Measurements from ENCODE around the gene KCNH2.

Gene KCNH2

DNA sequence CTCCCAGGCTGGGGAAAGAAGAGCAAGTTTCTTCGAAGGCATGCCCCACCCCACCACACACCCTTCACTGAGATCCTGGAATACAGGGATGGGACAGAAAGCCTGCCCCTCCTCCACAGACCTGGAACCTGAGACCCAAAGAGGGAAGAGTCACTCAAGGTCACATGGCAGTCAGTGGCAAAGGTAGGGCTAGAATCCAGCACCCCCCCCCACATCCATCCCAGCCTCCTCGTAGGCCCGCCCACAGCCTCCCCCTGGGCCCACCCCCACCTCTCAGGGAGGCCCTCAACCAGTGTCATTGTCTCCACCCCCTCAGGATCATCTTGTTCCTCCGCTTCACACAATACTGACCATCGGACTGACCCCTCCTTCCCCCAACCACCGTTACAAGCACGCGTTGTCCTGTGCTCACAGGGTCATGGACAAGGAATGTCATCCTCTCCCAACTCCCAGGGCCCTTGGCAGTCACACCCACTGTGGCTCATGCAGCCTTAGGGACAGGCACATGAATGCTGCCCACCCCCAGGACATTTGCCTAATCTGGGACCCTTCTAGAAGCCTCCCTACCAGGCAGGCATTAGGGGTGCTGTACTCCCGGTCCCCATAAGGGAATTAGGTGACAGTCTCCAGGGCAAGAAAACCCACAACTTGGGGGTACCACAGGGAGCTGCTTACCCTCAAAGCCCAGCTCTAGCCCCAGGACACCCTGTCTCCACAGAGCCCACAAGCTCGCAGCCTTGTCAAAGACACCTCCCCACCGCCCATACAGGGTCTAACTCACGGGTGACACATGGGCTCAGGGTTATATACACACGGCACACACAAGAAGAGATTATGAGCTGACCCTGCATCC lies 1.4 kb downstream of the KCNH2 start:
- DNase-seq: no peak

DNA sequence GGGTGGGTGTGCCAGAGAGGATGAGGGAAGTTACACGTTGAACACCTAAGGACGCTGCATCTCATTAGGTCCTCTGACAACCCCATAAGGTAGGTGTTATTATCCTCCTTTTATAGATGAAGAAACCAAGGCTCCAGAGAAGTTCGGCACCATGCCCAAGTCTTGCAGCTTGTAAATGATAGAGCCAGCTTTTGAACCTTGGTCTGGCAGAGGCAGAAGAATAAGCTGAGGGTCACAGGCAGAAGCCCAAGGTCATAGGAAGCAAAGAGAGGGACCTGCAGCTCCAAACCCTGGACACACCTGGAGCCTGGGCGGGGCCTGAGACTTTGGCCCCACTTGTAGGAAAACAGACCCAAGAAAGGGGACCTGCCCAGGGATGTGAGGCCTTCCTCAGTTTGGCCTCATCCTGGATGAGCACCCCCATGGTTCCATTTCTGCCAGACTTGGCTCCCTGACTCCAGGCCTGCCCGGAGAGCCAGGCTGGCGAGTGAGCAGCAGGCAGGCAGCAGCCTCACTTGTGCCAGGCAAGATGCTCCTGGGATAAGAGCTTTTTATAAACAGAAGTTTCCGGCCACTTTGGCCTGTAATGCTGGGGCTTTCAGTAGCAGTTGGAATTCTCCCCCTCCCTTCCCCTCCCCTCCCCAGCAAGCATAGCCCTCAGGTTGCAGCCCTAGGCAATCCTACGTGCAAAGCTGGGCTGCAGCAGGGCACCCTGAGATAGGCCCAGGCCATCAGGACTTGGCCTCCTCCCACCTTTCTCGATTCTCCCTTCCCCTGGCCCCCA lies 2.4 kb downstream of the KCNH2 start:
- no peak for DNase-seq

DNA sequence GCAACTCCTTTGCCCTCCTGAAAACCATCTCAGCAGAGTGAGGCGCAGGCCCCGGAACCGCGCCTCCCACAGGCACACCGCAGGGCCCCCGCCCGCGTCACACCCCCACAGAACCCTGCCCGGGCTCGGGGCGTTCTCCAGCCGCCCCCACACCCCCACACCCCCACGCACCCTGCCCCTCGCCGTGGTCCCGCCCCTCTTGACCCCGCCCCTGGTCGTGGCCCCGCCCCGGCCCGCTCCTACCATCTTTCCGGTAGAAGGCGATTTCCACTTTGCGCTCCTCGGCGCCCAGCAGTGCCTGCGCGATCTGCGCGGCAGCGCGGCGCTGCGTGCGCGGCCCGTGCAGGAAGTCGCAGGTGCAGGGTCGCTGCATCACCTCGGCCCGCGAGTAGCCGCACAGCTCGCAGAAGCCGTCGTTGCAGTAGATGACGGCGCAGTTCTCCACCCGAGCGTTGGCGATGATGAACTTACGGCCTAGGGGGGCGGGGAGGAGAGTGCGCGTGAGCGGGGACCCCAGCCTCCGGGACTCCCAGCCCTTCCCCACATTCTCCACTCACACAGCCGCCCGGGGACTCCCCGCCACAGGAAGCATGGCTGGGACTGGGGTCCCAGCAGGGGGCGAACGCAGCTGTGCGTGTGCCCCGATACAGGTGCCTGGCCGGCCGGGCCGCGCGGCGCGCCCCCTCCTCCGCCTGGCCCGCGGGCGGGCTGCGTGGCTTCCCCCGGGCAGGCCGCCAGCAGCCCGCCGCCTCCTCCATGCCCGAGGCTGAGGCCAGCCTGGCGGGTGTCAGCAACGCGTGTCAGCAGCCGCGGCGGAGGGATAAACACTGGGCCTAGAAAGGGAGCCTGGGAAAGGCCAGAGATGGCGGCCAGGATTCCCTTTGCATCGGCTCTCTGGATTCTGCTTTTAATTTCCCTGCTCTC lies 3.4 kb downstream of the KCNH2 start:
- DNase-seq: peak in 27 of 56 donors; percentile 24 to 66 (median 40)

DNA sequence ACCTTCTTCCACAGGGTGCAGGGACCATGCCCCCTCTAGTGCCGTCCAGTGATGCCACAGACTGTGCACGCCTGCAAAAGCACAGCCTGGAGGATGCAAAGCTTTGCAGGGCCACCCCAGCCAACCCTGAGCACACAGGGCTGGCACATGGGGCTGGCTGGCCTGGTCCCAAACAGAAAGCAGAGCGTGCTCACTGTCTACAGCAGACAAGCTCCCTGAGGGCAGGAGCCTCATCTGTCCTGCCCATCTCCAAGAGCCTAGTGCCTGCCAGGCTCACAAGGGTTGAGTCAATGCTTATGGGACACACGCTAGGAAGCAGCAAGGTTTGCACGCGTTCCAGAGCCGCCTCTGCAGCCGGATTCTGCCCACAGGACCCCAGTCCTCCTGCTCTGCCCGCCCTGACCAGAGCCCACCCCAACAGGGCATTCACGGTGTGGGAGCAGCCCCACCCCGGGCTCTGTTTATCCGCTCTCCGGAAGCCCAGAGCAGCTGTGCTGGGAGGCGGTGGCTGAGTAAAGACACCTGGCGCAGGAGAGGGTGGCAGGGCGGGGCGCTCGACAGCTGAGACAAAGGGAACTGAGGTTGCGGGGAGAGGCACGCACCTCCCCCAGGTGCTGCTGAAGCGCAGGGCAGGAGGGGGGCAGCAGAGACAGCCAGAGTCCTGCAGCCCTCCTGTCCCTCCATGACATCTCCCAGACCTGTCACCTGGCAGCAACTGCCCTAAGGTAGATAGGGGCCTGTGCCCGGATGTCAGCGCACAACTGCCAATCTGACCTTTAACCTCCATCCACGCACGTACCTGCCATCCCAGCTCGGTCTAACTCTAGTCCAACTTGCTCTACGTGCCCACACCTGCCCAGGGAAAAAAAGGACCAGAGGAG lies 4.3 kb downstream of the KCNH2 start:
- no peak for DNase-seq

DNA sequence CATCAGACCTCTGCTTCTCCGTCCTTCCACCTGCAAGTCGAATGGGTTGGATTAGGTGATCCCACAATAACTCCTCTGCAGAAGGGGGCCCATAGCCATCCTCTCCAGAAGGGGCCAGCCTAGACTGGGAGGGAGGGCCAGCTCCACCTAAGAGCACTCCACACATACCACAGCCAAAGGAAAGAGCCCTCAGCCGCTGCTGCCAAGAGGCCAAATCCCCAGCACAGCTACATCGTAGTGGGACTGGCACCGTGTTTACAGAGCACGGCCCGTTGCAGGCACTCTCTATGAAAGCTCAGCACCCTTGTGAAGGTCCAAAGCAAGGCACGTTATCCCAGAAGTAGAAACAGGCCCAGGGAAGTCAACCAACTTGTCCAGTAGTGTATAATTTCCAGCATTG lies 5.4 kb downstream of the KCNH2 start:
- no peak for DNase-seq

DNA sequence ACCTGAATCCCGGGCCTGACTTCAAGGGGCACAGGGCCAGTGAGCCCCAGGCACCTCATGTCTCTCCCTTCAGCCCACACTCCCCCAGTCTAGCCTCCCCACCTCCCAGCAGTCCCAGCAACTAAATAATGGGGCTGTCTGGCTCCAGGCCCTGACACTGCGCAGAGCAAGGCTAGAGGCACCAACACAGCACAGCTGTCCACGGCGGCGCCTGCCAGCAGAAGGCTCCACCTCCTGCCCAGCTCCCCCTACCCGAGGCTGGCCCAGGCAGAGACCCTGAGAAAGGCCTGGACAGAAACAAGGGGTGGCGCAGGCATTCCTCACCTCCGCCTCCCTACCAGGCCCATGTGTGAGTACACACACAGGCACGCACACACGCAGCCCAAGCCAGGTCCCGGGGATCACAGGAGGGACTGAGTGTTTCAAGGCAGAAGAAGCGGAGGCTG lies 6.1 kb downstream of the KCNH2 start:
- peak in 49 of 56 donors; percentile 22 to 87 (median 60) for DNase-seq

DNA sequence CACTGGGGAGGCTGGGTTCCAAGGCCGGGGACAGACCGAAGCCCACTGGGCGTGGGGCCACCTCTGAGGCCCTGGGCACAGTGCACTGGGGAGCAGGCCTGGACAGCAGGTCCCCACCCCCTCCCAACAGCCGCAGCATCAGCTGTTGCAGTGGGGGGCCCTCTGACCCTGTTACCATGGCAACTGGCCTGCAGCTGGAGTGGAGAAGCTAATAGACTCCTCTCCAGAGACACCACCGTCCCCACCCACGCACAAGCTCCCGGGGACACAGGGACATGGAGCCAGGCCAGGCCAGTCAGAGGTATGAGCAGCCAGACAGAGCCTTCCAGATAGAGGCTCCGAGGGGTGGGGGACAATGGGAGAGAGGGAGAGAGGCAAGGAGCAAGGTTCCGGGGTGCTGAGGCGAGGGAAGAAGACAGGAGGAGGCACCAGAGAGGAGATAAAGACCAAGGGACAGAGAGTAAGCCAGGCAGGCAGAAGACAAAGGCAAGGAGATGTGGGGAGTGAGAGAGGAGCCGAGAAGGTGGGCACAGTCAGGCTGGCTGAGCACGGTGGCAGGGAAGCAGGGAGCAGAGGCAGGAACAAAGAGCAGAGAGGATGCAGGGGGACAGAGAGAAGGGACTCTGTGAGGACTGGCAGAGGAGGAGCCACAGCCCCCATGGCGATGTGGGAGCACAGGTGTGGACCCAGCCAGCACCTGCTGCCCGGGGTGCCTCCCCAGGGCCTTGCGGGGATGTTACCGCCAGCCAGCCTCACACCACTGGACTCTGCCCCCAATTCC lies 6.7 kb downstream of the KCNH2 start:
- peak in 12 of 56 donors; percentile 8 to 70 (median 24) for DNase-seq

DNA sequence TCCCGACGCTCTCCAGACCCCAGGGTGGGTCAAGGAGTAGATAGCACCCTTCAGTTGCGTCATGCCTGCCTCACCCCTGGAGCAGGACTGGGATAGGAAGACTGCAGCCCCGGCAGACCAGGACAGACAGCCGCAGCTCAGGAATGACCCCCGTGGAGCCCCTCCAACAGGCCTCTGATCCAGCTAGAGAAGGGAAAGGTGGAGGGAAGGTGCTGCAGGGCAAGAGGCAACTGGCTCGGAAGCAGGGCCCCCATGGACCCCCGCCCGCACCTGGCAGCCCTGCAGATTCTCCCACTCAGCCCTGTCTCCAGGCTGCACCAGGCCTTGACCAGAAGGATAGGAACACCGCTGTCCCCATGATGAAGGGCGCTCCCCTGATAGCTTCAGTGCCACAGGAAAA lies 7.7 kb downstream of the KCNH2 start:
- DNase-seq: no peak

DNA sequence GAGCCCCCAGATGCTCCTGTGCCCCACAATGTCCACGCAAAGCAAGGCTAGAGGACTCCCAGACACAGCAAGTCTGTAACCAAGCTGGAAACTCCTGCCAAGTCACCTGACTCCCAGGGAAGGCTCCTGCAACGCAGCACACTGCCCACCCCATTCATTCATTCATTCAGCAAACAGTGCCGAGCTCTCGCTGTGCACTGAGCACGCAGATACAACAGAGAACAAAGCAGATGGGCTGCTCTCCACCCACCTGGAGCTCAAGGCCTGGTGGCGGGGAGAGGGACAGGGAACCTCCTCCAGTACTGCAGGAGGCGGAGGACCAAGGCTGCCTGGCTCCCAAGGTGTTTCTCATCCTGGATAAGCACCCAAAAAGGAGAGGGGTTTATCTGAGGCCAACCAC lies 8.6 kb downstream of the KCNH2 start:
- peak in 1 of 56 donors; percentile 15 for DNase-seq

DNA sequence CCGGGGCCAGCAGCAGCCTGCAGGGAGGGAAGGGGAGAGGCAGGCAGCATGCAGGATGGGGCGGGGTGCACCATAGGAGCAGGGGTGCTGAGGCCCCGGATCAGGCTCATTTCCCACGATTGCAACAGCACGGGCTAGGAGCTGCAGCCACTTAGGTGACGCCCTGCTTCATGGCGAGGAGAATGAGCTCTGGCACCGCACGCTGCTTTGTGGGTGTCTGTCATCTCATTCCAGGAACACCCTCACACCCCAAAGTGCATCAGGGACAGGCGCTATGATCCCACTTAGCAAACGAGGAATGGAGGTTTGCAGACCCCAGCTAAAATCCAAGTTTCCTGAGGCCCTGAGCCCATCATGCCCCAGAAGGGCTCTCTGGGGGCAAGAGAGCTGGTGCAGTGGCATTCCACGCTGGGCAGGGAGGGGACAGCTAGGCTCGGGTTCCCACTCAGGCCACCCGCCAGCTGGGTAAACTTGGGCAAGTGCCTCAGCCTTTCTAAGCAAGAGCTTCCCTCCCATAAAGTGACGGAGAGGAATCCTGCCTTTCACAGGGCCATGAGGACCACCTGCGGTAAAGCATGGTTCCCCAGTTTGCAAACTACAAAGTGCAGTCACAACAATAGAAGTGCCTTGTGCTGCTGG lies 9.3 kb downstream of the KCNH2 start:
- no peak for DNase-seq

DNA sequence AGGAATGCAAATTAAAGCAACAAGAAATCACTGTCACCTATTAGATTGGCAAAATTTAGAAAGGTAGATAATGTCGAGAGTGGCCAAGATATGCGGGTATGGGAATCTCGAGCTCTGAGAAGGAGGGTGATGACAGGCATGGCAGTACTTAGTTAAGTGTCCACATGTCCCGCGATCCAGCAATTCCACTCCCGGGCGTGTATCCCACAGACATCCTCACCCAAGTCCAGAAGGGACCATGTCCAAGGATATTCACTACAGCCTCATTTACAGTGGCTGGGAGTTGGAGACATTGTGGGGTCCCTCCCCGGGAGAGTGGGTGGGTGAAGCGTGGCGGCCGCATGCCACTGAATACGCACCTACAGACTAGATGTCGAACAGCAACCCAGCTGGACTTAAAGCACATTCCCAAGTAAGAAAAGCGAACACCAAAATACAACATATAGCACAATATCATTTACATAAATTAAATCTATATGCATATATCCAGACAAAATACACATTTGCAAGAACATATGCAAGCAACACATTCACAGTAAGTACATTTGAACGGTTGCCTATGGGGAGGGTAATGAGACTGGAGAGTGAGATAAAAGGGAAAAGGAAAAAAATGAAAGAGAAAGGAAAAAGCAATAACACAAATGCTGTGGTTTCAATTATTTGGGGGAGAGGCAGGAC lies 9.9 kb downstream of the KCNH2 start:
- no peak for DNase-seq

DNA sequence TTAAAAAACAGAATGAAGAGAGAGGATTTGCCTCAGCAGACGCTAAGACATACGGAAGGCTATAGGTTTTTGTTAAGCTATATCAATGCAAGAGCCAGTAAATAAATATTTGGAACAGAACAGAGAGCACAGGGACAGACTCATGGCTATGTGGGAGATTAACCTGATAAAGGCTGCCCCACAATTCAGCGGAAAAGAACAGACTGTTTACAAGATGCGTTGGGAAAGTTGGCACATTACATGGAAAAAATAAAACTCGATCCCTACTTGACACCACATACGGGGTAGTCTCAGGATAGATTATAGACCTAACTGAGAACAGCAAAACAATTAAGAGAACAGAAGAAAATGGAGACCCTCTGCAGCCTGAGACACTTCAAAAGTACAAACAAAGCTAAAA lies 10.8 kb downstream of the KCNH2 start:
- no peak for DNase-seq

DNA sequence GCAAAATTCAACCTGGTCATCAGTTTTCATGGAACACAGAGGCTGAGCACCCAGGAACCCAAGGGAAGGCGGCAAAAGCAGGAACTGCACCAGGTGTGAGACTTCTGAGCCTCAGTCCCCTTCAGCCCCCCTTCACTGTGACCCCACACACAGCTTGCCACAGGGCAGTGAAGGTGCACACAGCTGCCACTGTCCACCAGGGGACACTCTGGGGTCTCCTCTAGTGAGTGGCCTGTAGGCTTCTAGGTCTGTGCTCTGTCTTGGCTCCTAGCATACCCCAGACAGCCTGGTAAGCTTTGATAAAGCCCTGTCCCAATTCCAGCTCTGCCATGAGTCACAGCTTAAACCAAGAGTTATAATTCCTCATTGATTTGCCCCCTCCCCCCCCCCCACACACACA lies 12.1 kb downstream of the KCNH2 start:
- DNase-seq: no peak

DNA sequence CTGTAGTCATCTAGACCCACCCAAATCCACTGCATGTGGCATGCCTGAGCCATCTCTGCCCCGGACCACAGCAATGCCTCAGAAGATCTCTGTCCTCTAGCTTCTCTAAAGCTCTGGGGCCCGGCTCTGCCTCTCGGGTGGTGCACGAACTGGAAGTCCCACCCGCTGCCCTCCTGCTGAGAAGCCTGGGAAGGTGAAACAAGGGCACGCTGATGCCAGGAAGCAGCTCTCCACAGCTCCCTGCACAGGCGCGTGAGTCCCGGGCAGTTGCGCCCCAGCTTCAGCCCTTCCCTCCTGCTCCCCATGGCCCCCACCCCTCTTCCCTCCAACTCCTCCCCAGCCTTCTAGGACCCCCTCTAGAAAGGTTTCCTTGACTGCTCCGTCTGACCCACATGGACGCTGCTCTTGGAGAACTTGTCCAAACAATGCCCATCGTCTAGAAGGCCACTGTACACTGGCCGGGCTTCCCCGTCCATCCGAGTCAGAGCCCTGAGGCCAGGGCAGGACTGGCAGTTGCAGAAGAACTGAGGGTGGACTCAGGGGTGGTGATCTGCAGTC lies 12.8 kb downstream of the KCNH2 start:
- DNase-seq: no peak

DNA sequence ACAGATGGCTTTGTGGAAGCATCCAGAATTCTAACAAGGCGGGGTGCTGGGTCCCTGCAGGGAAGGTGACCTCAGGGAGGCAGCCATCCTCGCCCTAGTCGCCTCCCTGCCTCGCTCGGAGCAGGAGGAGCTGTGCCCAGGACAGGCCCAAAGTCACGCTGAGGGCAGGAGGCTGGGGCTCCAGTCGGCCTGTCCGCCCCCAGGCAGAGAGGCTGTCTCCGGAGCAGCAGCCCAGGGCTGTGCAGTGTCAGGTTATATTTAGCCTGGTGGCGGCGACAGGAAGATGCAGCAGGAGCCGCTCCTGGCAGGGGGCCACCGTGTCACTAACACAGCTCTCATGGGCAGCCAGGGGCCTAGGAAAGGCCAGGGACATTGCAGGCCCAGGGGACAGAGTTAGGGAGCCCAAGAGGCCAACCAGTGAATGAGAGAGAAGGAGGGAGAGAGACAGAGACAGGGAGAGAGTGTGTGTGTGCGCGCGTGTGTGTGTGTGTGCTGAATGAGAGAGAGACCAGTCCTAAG lies 13.5 kb downstream of the KCNH2 start:
- no peak for DNase-seq

DNA sequence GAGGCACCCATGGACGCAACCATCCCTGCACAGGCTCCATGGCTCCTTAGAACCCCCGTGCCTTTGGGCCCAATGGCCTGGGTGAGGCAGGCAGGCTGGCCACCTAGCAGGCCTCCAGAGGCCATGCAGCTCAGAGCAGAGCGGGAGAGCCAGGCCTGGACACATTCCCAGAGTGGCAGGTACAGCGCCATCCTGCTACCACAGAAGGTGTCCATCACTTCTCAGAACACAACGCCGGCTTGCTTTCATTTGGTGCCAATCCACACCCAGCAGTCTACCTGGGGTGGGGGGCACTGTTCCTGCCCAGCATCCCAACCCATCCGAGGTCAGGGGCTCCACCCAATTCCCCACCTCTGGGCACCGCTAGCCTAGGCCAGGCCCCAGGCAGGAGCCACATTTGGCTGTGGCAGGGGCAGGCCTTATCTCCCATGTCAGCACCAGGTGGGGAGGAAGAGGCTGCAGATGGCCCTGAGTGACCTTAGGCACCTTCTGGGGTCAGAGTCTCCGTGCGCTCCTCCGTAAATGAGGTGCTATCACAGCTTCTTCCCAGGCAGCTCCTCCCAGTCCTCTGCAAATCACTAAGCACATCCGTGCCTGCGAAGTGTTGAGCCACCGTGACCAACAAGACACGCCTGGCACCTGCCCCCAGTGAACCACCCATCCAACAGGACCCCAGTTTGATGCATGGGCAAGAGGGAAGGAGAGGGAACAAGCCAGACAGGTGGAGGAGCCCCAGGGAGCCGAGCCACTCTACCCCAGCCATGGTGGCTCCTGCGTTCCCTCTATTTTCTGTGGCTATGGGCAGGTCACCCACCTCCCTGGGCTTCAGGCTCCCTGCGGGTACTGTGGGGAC lies 14.2 kb downstream of the KCNH2 start:
- no peak for DNase-seq
